DLD1 (cell line): Measurements from ENCODE around the gene IL18BP.

Source experiments
- in situ Hi-C: cut with HindIII; loops from 2 replicates; pipeline ENCODE4 v1.10.0; 2017; ENCODE audit warnings: low sequenced_read_pairs

Gene IL18BP

GRCh38 chr11:72010529-72011233 lies 12.0 kb downstream of the IL18BP start:
- in situ Hi-C loops: no loop called here

GRCh38 chr11:72012091-72012630 lies 13.5 kb downstream of the IL18BP start:
- in situ Hi-C loops: no loop called here

- in situ Hi-C loops: no loop called here
Observed at GRCh38 chr11:72012897-72013721, 14.4 kb downstream of the IL18BP start.

- in situ Hi-C loops: no loop called here
Observed at GRCh38 chr11:72013765-72014711, 15.3 kb downstream of the IL18BP start.

- in situ Hi-C loops: no loop called here
Observed at GRCh38 chr11:72014761-72015320, 16.1 kb downstream of the IL18BP start.

- in situ Hi-C loops: no loop called here
Observed at GRCh38 chr11:72015511-72016061, 16.9 kb downstream of the IL18BP start.

- in situ Hi-C loops: no loop called here
Observed at GRCh38 chr11:72018171-72018570, 19.5 kb downstream of the IL18BP start.

- in situ Hi-C loops: loop anchor here (10.0 kb wide), 3 partner anchors 221 to 521 kb away; partner anchors contain the start of gene PHOX2A
Observed at GRCh38 chr11:72023335-72023734, 24.6 kb downstream of the IL18BP start.

GRCh38 chr11:72024069-72024754 lies 25.5 kb downstream of the IL18BP start:
- in situ Hi-C loops: loop anchor here (10.0 kb wide), 3 partner anchors 221 to 521 kb away; partner anchors contain the start of gene PHOX2A

GRCh38 chr11:72026090-72026489 lies 27.4 kb downstream of the IL18BP start:
- in situ Hi-C loops: loop anchor here (10.0 kb wide), 3 partner anchors 219 to 519 kb away; partner anchors contain the start of gene PHOX2A

GRCh38 chr11:72030472-72031045 lies 31.9 kb downstream of the IL18BP start:
- in situ Hi-C loops: no loop called here

- in situ Hi-C loops: no loop called here
Observed at GRCh38 chr11:72036687-72037086, 38.0 kb downstream of the IL18BP start.

GRCh38 chr11:72037554-72038311 lies 39.0 kb downstream of the IL18BP start:
- in situ Hi-C loops: no loop called here

- in situ Hi-C loops: no loop called here
Observed at GRCh38 chr11:72038491-72038890, 39.8 kb downstream of the IL18BP start.

- in situ Hi-C loops: no loop called here
Observed at GRCh38 chr11:72039031-72039855, 40.5 kb downstream of the IL18BP start.

- in situ Hi-C loops: no loop called here
Observed at GRCh38 chr11:72039856-72040401, 41.2 kb downstream of the IL18BP start.
